ENCODE data around the gene ARHGAP10.
A peak's percentile ranks its signal among the peaks of the same experiment; 100 is the strongest.

Gene ARHGAP10

DNA sequence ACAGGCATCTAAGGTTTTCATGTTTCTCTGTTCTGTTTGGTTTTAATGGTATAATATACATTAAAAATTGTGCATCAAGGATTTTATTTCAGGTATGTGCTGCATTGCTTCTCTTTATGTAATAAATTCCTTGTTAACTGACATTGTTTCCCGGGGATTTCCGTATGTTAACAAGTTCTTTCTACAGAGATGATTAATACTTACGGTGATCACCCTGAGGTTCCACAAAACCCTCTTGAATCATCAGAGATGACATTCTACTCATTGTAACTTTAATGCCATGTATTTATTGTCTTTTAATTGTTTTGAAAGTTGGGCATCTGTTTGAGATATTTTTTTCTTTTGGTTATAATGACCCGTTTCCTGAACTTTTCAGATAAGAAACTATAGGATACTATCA, 37.5 kb downstream of the ARHGAP10 start:
- no peak for TF ChIP-seq ZNF274 (IDR thresholded peaks at IDR 0.05; ENCODE audit: low read depth, low read length)

DNA sequence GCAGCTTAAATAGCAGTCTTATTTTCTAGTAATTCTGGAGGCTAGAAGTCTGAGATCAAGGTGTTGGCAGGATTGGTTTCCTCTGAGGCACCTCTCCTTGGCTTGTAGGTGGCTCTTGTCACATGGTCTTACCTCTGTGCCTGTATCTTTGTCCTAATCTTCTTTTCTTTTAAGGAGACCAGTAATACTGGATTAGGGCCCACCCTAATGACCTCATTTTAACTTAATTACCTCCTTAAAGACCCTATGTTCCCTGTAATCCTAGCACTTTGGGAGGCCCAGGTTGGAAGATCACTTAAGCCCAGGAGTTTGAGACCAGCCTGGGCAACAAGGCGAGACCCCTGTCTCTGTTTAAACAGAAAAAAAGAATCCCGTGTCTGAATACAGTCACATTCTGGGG, 38.9 kb downstream of the ARHGAP10 start:
- no peak for TF ChIP-seq ZNF274 (IDR thresholded peaks at IDR 0.05; ENCODE audit: low read depth, low read length)
- no peak overlapping the region for H3K4me3 ChIP-seq (ENCODE audit: low read length)

More for the DNA sequence above, 37.5 kb downstream of the ARHGAP10 start:
- H3K4me3 ChIP-seq (ENCODE audit: low read length) = no peak overlapping the region

DNA sequence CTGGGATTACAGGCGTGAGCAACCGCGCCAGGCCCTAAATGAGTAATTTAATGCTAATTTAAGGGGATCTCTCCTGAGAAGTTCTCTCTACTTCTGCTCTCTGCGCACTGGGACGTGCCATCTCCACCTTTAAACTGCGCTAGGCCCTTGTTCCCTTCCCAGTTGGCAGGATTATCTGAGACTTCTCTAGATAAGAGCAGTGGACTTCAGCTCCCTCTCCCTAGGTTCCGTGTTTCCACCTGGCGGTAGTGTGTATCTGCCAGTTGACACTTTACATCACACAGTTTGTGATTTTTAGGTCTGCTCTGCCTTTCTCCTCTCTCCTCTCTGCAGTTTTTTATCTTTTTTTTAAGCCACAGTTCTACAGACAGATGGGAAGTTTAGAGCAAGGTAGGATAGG, 40.2 kb downstream of the ARHGAP10 start:
- no peak for TF ChIP-seq ZNF274 (IDR thresholded peaks at IDR 0.05; ENCODE audit: low read depth, low read length)

DNA sequence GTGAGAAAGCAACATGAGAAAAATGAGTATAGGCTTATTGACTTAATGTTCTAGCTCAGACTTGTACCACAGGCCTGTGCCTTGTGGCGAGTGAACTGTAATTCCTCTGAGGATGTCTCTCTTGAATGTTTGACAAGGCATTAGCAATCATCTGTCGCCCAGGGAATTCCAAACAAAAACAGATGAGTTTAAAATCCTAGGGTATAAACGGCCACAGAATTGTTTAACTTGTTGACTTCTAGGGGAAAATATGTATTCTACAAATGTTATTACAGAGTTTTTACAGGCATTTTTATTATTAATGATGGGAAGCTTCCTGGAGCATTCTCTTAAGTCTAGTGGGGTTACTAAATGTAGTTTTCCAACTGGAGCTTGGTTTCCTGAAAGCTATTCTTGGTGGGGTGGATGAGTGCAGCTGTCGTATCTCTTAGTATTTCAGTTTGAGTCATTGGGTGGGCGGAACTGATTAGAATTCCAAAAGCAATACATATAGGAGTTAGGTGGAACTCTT, 40.6 kb downstream of the ARHGAP10 start:
- no peak for TF ChIP-seq ZNF274 (IDR thresholded peaks at IDR 0.05; ENCODE audit: low read depth, low read length)

More for the DNA sequence above, 40.2 kb downstream of the ARHGAP10 start:
- no peak overlapping the region for H3K4me3 ChIP-seq (ENCODE audit: low read length)

DNA sequence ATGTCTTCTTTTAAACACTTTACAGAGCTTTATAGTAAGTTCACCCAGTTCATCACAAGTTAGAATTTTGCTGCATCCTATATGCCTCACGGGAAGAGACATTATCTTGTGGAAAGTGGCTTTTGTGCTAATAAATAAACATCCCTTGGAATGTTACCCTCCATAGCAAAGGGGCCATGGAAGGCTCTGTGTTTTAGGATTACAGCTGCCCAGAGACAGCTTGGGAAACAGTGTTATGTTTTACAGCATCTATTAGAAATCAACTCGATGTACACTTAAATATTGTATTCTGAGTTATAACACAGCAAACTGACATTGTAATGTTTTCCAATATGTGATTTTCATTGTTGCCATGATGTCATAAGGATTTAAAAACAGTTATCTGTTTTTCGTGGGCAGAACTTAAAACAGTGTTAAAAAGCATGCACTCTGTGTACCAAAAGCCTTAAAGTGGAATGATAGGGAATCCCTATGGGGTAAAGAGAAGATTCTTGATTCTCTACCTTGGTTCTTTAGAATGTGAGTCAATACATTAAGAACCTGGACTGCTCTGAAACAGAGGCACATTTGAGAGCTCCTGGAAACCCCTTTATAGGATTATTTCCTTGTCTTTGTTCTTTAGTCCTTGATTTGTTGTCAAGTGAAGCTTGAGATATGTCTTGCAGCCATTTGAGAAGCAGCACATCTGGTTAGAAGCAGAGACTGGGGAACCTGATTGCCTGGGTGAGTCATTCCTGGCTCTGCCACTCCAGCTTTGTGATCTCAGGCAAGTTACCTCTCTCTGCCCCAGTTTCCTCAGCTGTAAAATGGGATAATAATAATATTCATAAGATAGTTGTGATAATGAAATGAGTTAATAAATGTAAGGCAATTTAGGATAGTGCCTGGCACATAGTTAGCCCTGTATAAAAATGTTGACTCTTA, 41.6 kb downstream of the ARHGAP10 start:
- H3K4me3 ChIP-seq (ENCODE audit: low read length) = no peak overlapping the region
- no peak for TF ChIP-seq ZNF274 (IDR thresholded peaks at IDR 0.05; ENCODE audit: low read depth, low read length)

More for the DNA sequence above, 40.6 kb downstream of the ARHGAP10 start:
- H3K4me3 ChIP-seq (ENCODE audit: low read length) = no peak overlapping the region

DNA sequence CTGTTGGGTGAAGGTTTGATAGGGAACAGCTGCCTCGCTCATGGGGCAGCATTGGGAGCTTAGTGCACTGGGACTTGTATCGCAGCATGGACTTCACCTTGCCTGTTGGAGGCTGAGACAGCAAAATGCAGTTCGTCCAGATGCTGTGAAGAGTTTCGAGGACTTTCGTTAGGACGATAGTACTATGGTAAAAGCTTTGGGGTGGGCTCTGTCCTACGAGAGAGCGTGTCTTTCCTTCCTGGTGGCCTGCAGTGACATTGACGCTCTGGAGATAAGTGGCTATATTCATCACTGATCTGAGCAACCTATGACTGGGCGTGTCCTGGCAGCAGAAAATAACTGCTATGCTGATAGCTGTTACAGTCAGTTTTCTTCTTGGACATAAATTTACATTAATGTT, 44.8 kb downstream of the ARHGAP10 start:
- no peak for TF ChIP-seq ZNF274 (IDR thresholded peaks at IDR 0.05; ENCODE audit: low read depth, low read length)
- no peak overlapping the region for H3K4me3 ChIP-seq (ENCODE audit: low read length)

DNA sequence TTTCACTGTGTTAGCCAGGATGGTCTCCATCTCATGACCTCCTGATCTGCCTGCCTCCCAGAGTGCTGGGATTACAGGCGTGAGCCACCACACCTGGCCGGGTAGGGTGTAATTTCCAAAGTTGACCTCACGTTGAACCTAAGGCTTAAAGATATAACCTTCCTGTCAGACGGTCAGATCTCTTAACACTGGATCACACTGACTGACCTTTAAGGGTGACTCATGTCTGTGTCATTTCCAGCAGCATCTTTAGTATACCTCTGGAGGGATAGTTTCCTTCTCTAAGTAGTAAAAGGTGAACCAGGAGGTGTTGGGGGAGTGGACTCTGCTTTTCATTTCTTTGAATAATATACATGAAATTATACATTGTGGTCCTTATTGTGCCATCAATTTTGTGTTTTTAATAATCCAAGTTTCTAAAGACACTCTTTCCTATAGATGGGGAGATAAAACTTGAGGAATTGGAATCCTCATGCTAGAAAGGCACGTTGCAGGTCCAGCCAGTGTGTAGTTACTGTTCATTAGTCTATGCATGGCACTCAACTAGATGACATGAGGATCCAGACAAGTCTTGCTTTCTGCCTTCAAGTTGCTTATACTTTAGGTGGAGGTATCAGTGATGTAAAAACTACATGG, 45.7 kb downstream of the ARHGAP10 start:
- TF ChIP-seq ZNF274 (IDR thresholded peaks at IDR 0.05; ENCODE audit: low read depth, low read length) = no peak
- no peak overlapping the region for H3K4me3 ChIP-seq (ENCODE audit: low read length)

DNA sequence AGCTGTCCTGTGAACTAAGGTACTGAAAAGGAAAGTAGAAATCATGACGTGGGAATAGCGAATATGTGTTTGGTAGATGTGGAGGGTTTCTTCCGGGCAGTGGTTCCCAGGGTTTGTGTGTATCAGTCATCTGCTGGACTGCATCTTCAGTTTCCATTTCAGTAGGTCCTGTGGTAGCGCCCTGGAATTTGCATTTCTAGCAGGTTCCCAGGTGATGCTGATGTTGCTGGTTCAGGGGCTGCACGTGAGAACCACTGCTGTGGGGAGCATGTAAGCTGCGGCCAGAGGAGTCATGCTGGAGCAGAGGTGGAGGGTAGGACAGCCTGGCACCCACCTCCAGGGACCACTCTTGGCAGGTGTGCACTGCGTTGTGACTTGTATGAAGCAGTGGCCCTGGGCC, 47.1 kb downstream of the ARHGAP10 start:
- TF ChIP-seq ZNF274 (IDR thresholded peaks at IDR 0.05; ENCODE audit: low read depth, low read length) = no peak
- H3K4me3 ChIP-seq (ENCODE audit: low read length) = no peak overlapping the region; the same call in 1 of the 2 replicates

DNA sequence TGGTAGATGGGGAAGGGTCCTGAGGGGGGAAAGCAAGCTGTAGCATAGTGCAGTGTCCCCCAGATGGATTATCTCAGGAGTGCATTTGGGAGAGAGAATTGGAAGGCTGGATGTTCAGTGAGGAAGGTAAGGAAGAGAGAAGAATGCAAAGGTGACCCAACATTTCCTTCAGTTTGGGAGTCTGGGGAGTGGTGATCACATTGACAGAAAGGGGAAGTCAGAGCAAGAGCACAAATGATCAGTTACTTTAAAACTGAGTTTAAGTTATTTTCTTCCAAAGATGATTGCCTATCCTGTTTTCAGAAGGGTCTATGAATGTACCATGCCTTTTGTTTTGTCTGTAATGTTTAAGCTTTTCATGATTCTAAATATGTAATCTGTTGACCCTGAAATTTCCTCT, 47.6 kb downstream of the ARHGAP10 start:
- H3K4me3 ChIP-seq (ENCODE audit: low read length) = no peak overlapping the region; the same call in 1 of the 2 replicates

DNA sequence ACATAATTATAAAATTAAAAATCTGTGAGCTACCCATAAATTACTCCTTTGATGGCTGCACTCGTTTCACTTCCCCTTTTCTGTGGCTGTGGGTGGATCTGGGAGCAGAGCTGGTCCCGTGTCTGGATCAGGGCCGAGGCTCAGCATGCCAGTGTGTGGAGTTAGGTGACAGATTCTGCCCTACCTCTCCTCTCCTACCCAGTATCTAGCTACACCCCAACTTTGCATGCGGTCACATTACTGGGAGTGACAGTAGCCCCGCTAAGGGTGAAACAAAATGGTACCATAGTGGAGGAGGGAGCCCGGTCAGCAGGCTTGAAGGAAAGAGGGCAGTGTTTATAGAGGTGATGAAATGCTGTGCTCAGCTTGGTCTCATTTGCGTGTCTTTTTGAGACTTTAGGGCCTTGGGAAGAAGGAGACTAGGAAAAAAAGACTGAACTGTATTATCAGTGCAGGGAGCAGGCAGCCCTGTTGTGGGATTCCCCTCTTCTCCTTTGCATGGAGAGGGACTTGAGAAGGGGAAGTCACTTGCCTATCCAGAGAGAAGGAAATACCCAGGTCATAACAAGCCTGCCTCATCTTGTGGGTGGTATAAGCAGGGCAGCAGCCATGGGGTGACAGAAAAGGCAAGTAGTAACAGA, 48.4 kb downstream of the ARHGAP10 start:
- H3K4me3 ChIP-seq (ENCODE audit: low read length) = peak overlapping the region; percentile 30; the same call in 1 of the 2 replicates
- TF ChIP-seq ZNF274 (IDR thresholded peaks at IDR 0.05; ENCODE audit: low read depth, low read length) = no peak

More for the DNA sequence above, 47.6 kb downstream of the ARHGAP10 start:
- TF ChIP-seq ZNF274 (IDR thresholded peaks at IDR 0.05; ENCODE audit: low read depth, low read length) = no peak

DNA sequence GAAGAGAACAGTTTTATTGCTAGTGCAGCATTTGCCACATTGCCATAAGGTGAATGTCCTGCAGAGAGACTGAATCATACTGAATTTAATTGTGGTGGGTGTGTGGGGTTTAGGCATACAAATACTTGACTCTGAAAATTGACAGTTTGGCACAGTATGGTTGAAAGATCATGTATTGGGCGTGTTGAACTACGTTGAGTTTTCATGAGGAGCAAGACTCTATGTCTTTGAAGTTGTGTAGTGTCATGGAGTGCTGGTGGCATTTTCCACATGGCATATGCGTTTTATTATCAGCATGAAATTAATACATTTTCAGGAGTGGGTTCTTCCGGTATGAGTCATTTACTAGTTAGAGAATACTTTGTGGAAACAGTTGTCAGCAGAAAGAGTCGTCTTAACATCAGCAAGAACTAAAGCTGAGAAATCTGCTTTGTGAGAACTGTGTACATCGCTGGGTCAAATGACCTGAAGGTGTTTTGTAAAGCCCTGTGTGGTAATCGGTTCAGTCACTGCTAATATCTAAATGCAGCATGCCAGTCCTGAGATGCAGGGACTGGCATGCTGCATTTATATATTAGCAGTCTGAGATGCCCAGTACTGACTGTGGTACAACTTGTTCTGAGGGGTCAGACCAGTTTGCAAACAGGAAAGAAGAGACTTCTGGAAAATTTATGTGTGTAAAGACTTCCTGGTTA, 50.3 kb downstream of the ARHGAP10 start:
- no peak overlapping the region for H3K4me3 ChIP-seq (ENCODE audit: low read length)
- no peak for TF ChIP-seq ZNF274 (IDR thresholded peaks at IDR 0.05; ENCODE audit: low read depth, low read length)

DNA sequence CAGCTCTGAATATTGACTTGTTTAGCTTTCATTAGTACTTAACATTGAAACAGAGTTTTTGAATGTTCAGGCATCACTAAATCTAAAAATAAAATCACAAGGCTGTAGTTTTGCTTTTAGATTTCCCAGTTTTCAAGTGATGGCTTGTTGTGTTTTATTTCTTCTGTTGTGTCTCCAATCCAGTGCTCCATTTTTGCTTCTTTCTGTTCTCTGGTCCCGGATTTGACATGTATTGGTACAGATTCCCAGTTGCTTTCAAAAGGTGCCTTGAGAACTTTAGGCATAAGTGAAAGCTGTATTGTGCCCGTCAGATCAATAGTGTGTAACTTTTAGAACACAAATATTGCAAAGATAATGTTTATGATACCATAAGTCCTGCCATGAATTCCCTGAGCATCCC, 53.2 kb downstream of the ARHGAP10 start:
- no peak for TF ChIP-seq ZNF274 (IDR thresholded peaks at IDR 0.05; ENCODE audit: low read depth, low read length)
- no peak overlapping the region for H3K4me3 ChIP-seq (ENCODE audit: low read length)

DNA sequence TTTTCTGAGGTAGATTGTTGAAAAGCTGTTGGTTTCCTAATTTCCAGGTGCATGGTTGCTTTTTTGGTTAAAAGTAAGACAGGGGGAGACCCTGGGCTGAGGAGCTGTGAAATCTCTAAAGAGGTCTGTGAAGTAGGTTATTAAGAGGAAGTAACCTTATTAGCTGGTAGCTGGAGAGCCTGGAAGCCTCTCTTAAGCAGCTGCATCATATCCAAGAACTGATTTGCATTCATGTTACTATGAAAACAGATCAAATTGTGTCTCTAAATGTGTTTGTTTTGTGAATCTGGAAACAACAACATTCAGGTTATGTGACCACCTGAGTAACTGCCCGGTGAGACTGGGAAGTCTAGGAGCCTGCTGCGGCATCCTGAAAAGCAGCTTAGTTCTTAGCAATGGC, 54.1 kb downstream of the ARHGAP10 start:
- no peak overlapping the region for H3K4me3 ChIP-seq (ENCODE audit: low read length)
- TF ChIP-seq ZNF274 (IDR thresholded peaks at IDR 0.05; ENCODE audit: low read depth, low read length) = no peak

DNA sequence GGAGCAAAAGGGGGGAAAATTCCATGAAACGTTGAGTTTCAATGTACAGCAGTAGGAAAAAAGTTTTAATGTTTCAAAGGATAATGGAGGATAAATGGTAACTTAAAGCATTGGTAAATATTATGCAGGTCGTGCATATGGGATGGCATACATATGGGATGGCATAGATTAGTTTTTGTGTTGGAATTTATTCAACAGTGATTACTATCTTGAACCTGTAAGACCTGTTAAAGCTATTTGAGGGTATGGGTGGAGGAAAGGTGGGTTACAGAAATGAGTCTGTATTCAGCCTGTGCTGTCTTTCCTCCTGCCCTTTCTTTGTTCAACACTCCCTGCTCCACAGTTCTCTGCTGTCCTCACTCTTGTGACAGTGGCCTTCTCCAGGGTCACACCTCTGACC, 54.6 kb downstream of the ARHGAP10 start:
- no peak for TF ChIP-seq ZNF274 (IDR thresholded peaks at IDR 0.05; ENCODE audit: low read depth, low read length)
- no peak overlapping the region for H3K4me3 ChIP-seq (ENCODE audit: low read length)

Data from GM08714 (cell line).